Colonic mucosa (tissue), 4 donors: ENCODE data around the gene EVX2. TPM values are rescaled to one million over a fixed set of nuclear protein-coding genes. Genes with fewer than 3 reads are reported as not detected.

ENCODE experiments used
- DNase-seq: peaks from one replicate; pipeline ENCODE4 v3.0.0-alpha.2; 2020
- H3K27ac ChIP-seq: fragments of 200-600 bp; one replicate; pipeline ENCODE4 v1.8.0; 2021
- H3K27me3 ChIP-seq: fragments of 200-600 bp; one replicate; pipeline ENCODE4 v1.8.0; 2021
- H3K36me3 ChIP-seq: fragments of 200-600 bp; one replicate; pipeline ENCODE4 v1.8.0; 2021
- H3K4me1 ChIP-seq: fragments of 200-600 bp; one replicate; pipeline ENCODE4 v1.8.0; 2021; ENCODE audit warnings: mild to moderate bottlenecking
- H3K4me3 ChIP-seq: fragments of 200-600 bp; one replicate; pipeline ENCODE4 v1.8.0; 2021
- H3K9ac ChIP-seq, 2 donors: one replicate each; pipeline ENCODE4 v1.7.0; 2013; ENCODE audit warnings: control low read depth in 2 of 2, low read depth in 2 of 2, low read length in 2 of 2
- H3K9me3 ChIP-seq: fragments of 200-600 bp; one replicate; pipeline ENCODE4 v1.8.0; 2021
- CTCF ChIP-seq: fragments of 200-600 bp; IDR thresholded peaks from one replicate; pipeline ENCODE4 v1.8.0; 2022; ENCODE audit warnings: antibody characterized with exemption, mild to moderate bottlenecking
- intact Hi-C: fragments of 100-400 bp; cut with DNase I; formaldehyde crosslinking; loops from one replicate; pipeline ENCODE4 v1.14.1; 2022
- total RNA-seq, 2 donors: library from RNA; stranded (reverse); fragmentation: NEBNext Ultra II Directional in 1 of 2; extraction: Animal tissue kit (Norgen Biotek cat#: 25700) in 1 of 2; gene quantifications; one replicate each; pipeline ENCODE4 v1.2.1, GENCODE V29; 2021
- donor health status: healthy.
- donor health status: DM: no; HTN: no; CAD: no.
- donor health status: DM: no; HTN: no; CAD: no.

Gene EVX2
- total RNA-seq, 2 donors from 2014 or later = not detected

- TF ChIP-seq CTCF = no peak
- no peak for DNase-seq
- intact Hi-C loops = loop anchor here (2.0 to 5.0 kb wide), 3 partner anchors 403 to 838 kb away; no protein-coding TSS in a partner anchor
- Histone ChIP-seq H3K9me3 (no peaks in the 10 kb centered on the region), H3K4me3 (no peak overlapping the region), H3K9ac (no peak overlapping the region), H3K36me3 (no peaks in the 10 kb centered on the region), H3K4me1 (peaks cover 13% of the 10 kb centered on the region), H3K27ac (no peak overlapping the region), H3K27me3 (peaks cover 99% of the 10 kb centered on the region)
Observed at GRCh38 chr2:176089843-176090395, 6.2 kb upstream of the EVX2 start.

GRCh38 chr2:176088937-176089842 is 5.4 kb upstream of the EVX2 start:
- H3K4me1 ChIP-seq = peaks cover 15% of the 10 kb centered on the region
- no peaks in the 10 kb centered on the region for H3K36me3 ChIP-seq
- no peak overlapping the region for H3K4me3 ChIP-seq
- peaks cover 99% of the 10 kb centered on the region for H3K27me3 ChIP-seq
- intact Hi-C loops = loop anchor here (5.0 kb wide), 2 partner anchors 402 to 837 kb away; no protein-coding TSS in a partner anchor
- H3K9me3 ChIP-seq = no peaks in the 10 kb centered on the region
- no peak for DNase-seq
- no peak overlapping the region for H3K27ac ChIP-seq
- TF ChIP-seq CTCF = no peak
- H3K9ac ChIP-seq = no peak overlapping the region

GRCh38 chr2:176088048-176088936 is 4.5 kb upstream of the EVX2 start:
- Histone ChIP-seq H3K27ac (no peak overlapping the region), H3K4me1 (peaks cover 13% of the 10 kb centered on the region), H3K9me3 (no peaks in the 10 kb centered on the region), H3K9ac (no peak overlapping the region), H3K4me3 (peak overlapping the region; percentile 12), H3K27me3 (peaks cover 100% of the 10 kb centered on the region), H3K36me3 (no peaks in the 10 kb centered on the region)
- intact Hi-C loops = loop anchor here (5.0 kb wide), 2 partner anchors 401 to 836 kb away; no protein-coding TSS in a partner anchor
- DNase-seq = peak; percentile 66
- TF ChIP-seq CTCF = peak; percentile 71

- no peak for TF ChIP-seq CTCF
- Histone ChIP-seq H3K36me3 (no peaks in the 10 kb centered on the region), H3K4me1 (peaks cover 11% of the 10 kb centered on the region), H3K27ac (no peak overlapping the region), H3K4me3 (peak overlapping the region; percentile 12), H3K27me3 (peaks cover 100% of the 10 kb centered on the region), H3K9me3 (no peaks in the 10 kb centered on the region), H3K9ac (no peak overlapping the region)
- intact Hi-C loops = loop anchor here (5.0 kb wide), 2 partner anchors 400 to 835 kb away; no protein-coding TSS in a partner anchor
- peak; percentile 13 for DNase-seq
Observed at GRCh38 chr2:176087330-176088047, 3.7 kb upstream of the EVX2 start.
